Sigmoid colon (tissue), 7 donors: ENCODE results near the gene SCAMP3. TPM values are rescaled to one million over a fixed set of nuclear protein-coding genes. Genes with fewer than 3 reads are reported as not detected.

Experiments used
- DNase-seq: peaks from one replicate; pipeline ENCODE4 v3.0.0-alpha.2; 2019
- H3K27ac ChIP-seq, 4 donors: fragments of 200-600 bp; sonication (generic); one replicate each; pipeline ENCODE4 v1.5.1; 2016 to 2019; ENCODE audit warnings: mild to moderate bottlenecking in 1 of 4
- H3K27me3 ChIP-seq, 3 donors: fragments of 200-600 bp; sonication (generic); one replicate each; pipeline ENCODE4 v1.5.1; 2019; ENCODE audit warnings: mild to moderate bottlenecking in 1 of 3
- H3K36me3 ChIP-seq, 4 donors: fragments of 200-600 bp; sonication (generic); one replicate each; pipeline ENCODE4 v1.5.1; 2016 to 2019
- H3K4me1 ChIP-seq, 4 donors: fragments of 200-600 bp; sonication (generic); one replicate each; pipeline ENCODE4 v1.5.1; 2017 to 2019
- H3K4me3 ChIP-seq, 4 donors: fragments of 200-600 bp; sonication (generic); one replicate each; pipeline ENCODE4 v1.5.1; 2017 to 2019; ENCODE audit warnings: mild to moderate bottlenecking in 2 of 4, moderate library complexity in 1 of 4
- H3K9me3 ChIP-seq, 4 donors: fragments of 200-600 bp in 3 of 4; sonication (generic) in 3 of 4; one replicate each; pipeline versions ENCODE4 v1.5.1 to v1.6.1; 2013 to 2019
- EP300 ChIP-seq, 4 donors: sonication (generic); formaldehyde crosslinking; IDR thresholded peaks; one replicate each; pipeline ENCODE4 v1.6.1; 2017; ENCODE audit warnings: antibody characterized with exemption in 4 of 4
- POLR2A ChIP-seq, 2 donors: fragments of 450-650 bp; IDR thresholded peaks; one replicate each; pipeline ENCODE4 v1.6.1; 2016; ENCODE audit warnings: antibody characterized with exemption in 2 of 2, mild to moderate bottlenecking in 2 of 2, moderate library complexity in 2 of 2
- POLR2AphosphoS5 ChIP-seq, 4 donors: sonication (generic); formaldehyde crosslinking; IDR thresholded peaks; one replicate each; pipeline ENCODE4 v1.6.1; 2017; ENCODE audit warnings: antibody characterized with exemption in 4 of 4
- WGBS, 2 donors: extraction: QIAGEN DNeasy Blood & Tissue Kit; methylation state at CpG; one replicate each; pipeline ENCODE4 v1.1.7; 2013; 5-methylcytosine and 5-hydroxymethylcytosine counted together
- intact Hi-C: fragments of 100-400 bp; cut with DNase I; formaldehyde crosslinking; loops from one replicate; pipeline ENCODE4 v1.15.1; 2023
- polyA plus RNA-seq, 3 donors: library from polyadenylated mRNA; stranded (reverse); fragments of 200-250 nt; gene quantifications; one replicate each; pipeline ENCODE4 v1.2.3, GENCODE V29; 2013
- total RNA-seq, 4 donors: library from RNA; depleted of rRNA; stranded (reverse); fragments of >200 nt; gene quantifications; one replicate each; pipeline ENCODE4 v1.1.0, GENCODE V29; 2016
- TF ChIP-seq, protein P1 (sequence below), 4 experiments: fragments of 450-650 bp in 3 of 4; fragments of 200-600 bp in 1 of 4; IDR thresholded peaks; one replicate each; pipeline ENCODE4 v1.5.1; 2016 to 2019; ENCODE audit warnings: antibody characterized with exemption in 4 of 4, mild to moderate bottlenecking in 3 of 4, moderate library complexity in 2 of 4
- donor health status: healthy with polysubstance abuse.
- donor health status: Bipolar disorder and iron deficiency.
- donor health status: healthy.

SCAMP3 gene
- total and polyA plus RNA-seq, 7 donors: 11.6 to 56.4 (median 34.6) TPM

GRCh38 chr1:155286544-155286943 lies 24.4 kb upstream of the SCAMP3 start:
- no peaks in the 10 kb centered on the region for H3K36me3 ChIP-seq
- WGBS, 2 donors: 94 to 96% methylated on average over 2 of the region's 2 CpGs
- H3K4me3 ChIP-seq: no peak overlapping the region
- H3K27ac ChIP-seq: no peak overlapping the region
- no peaks in the 10 kb centered on the region for H3K9me3 ChIP-seq
- no peak for DNase-seq
- H3K4me1 ChIP-seq: no peaks in the 10 kb centered on the region
- no peak for TF ChIP-seq POLR2AphosphoS5 (IDR thresholded peaks at IDR 0.05)
- intact Hi-C loops: no loop called here
- no peaks in the 10 kb centered on the region for H3K27me3 ChIP-seq

GRCh38 chr1:155285631-155286044 lies 23.5 kb upstream of the SCAMP3 start:
- no peaks in the 10 kb centered on the region for H3K36me3 ChIP-seq
- DNase-seq: no peak
- no peaks in the 10 kb centered on the region for H3K27me3 ChIP-seq
- H3K4me1 ChIP-seq: no peaks in the 10 kb centered on the region
- TF ChIP-seq POLR2AphosphoS5 (IDR thresholded peaks at IDR 0.05) (no peak), POLR2A (IDR thresholded peaks at IDR 0.05) (no peak), EP300 (IDR thresholded peaks at IDR 0.05) (no peak)
- TF ChIP-seq, protein P1, sequence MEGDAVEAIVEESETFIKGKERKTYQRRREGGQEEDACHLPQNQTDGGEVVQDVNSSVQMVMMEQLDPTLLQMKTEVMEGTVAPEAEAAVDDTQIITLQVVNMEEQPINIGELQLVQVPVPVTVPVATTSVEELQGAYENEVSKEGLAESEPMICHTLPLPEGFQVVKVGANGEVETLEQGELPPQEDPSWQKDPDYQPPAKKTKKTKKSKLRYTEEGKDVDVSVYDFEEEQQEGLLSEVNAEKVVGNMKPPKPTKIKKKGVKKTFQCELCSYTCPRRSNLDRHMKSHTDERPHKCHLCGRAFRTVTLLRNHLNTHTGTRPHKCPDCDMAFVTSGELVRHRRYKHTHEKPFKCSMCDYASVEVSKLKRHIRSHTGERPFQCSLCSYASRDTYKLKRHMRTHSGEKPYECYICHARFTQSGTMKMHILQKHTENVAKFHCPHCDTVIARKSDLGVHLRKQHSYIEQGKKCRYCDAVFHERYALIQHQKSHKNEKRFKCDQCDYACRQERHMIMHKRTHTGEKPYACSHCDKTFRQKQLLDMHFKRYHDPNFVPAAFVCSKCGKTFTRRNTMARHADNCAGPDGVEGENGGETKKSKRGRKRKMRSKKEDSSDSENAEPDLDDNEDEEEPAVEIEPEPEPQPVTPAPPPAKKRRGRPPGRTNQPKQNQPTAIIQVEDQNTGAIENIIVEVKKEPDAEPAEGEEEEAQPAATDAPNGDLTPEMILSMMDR (IDR thresholded peaks at IDR 0.05): no peak
- intact Hi-C loops: no loop called here
- H3K9me3 ChIP-seq: no peaks in the 10 kb centered on the region
- WGBS, 2 donors: 94 to 95% methylated on average over 18 of the region's 18 CpGs
- H3K4me3 ChIP-seq: no peak overlapping the region
- no peak overlapping the region for H3K27ac ChIP-seq

GRCh38 chr1:155285063-155285462 lies 22.9 kb upstream of the SCAMP3 start:
- H3K9me3 ChIP-seq: no peaks in the 10 kb centered on the region
- H3K36me3 ChIP-seq: no peaks in the 10 kb centered on the region
- H3K27me3 ChIP-seq: no peaks in the 10 kb centered on the region
- TF ChIP-seq POLR2AphosphoS5 (IDR thresholded peaks at IDR 0.05): no peak
- TF ChIP-seq, protein P1 (IDR thresholded peaks at IDR 0.05): no peak
- no peak for TF ChIP-seq EP300 (IDR thresholded peaks at IDR 0.05)
- TF ChIP-seq POLR2A (IDR thresholded peaks at IDR 0.05): no peak
- H3K4me1 ChIP-seq: no peaks in the 10 kb centered on the region
- intact Hi-C loops: no loop called here
- no peak overlapping the region for H3K27ac ChIP-seq
- DNase-seq: no peak
- 95 to 96% methylated on average over 14 of the region's 14 CpGs for WGBS, 2 donors
- no peak overlapping the region for H3K4me3 ChIP-seq

DNA sequence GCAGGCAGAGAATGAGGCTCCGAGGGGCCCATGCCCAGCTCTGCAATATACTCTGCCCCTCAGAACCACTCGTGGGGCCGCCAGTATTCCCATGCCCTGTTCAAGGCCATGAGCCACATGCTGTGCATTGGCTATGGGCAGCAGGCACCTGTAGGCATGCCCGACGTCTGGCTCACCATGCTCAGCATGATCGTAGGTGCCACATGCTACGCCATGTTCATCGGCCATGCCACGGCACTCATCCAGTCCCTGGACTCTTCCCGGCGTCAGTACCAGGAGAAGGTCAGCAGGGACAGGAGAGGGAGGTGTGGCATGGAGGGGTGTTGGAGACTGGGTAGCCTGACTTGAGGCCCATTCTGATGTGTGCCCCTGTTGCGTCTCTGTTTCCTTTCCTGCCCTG lies 22.3 kb upstream of the SCAMP3 start:
- H3K4me3 ChIP-seq: no peak overlapping the region
- H3K9me3 ChIP-seq: no peaks in the 10 kb centered on the region
- no peaks in the 10 kb centered on the region for H3K27me3 ChIP-seq
- H3K36me3 ChIP-seq: no peaks in the 10 kb centered on the region
- no peak for DNase-seq
- intact Hi-C loops: no loop called here
- no peak overlapping the region for H3K27ac ChIP-seq
- TF ChIP-seq POLR2A (IDR thresholded peaks at IDR 0.05): no peak
- no peak for TF ChIP-seq POLR2AphosphoS5 (IDR thresholded peaks at IDR 0.05)
- TF ChIP-seq, protein P1 (IDR thresholded peaks at IDR 0.05): no peak
- no peak for TF ChIP-seq EP300 (IDR thresholded peaks at IDR 0.05)
- no peaks in the 10 kb centered on the region for H3K4me1 ChIP-seq
- WGBS, 2 donors: 95% methylated on average over 12 of the region's 12 CpGs

DNA sequence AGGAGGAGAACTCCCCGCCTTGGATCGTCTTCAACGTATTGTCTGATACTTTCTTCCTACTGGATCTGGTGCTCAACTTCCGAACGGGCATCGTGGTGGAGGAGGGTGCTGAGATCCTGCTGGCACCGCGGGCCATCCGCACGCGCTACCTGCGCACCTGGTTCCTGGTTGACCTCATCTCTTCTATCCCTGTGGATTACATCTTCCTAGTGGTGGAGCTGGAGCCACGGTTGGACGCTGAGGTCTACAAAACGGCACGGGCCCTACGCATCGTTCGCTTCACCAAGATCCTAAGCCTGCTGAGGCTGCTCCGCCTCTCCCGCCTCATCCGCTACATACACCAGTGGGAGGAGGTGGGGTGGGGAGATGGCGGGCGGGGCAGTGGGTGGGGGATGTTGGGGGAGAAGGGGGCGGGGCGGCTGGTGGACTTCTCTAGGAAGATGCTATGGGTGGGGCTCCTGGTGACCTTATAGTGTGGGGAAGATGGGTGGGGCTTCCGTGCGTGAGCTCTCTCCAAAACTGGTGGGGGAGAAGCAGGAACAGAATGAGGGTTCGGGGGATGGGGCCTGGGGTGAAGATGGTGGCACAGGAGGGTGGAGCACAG lies 20.4 kb upstream of the SCAMP3 start:
- H3K4me1 ChIP-seq: peaks cover 0 to 13% (median 10%) of the 10 kb centered on the region in 4 donors
- no peak overlapping the region for H3K4me3 ChIP-seq
- no peaks in the 10 kb centered on the region for H3K9me3 ChIP-seq
- no peak for DNase-seq
- no peak for TF ChIP-seq EP300 (IDR thresholded peaks at IDR 0.05)
- TF ChIP-seq POLR2AphosphoS5 (IDR thresholded peaks at IDR 0.05): no peak
- no peak for TF ChIP-seq POLR2A (IDR thresholded peaks at IDR 0.05)
- TF ChIP-seq, protein P1 (IDR thresholded peaks at IDR 0.05): no peak
- H3K36me3 ChIP-seq: no peaks in the 10 kb centered on the region
- 96 to 97% methylated on average over 29 of the region's 29 CpGs for WGBS, 2 donors
- intact Hi-C loops: no loop called here
- no peak overlapping the region for H3K27ac ChIP-seq
- no peaks in the 10 kb centered on the region for H3K27me3 ChIP-seq
